ENCODE results near the gene NOX5.

Gene NOX5

GRCh38 chr15:68991723-68992122, 22.8 kb upstream of the NOX5 start:
- no peak for DNase-seq (ENCODE audit: low read depth in 1 of 2, low spot score in 1 of 2)

GRCh38 chr15:68992696-68993095, 21.8 kb upstream of the NOX5 start:
- no peak for DNase-seq (ENCODE audit: low read depth in 1 of 2, low spot score in 1 of 2)

DNA sequence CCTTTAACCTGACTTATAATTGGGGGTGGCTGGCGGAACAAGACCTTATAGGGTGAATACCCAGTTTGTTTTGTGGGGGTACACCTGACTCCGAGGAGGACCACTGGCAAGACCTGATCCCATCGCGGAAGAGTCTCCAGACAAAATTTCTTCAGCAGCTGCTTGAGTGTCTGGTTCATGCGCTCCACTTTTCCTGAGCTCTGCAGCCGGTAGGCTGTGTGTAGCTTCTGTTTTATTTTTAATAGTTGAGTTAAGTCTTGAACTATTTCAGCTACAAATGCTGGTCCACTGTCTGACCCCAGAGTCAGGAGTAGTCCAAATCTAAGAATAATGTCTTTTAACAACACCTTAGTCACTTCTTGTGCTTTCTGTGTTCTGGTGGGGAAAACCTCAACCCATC, 21.2 kb upstream of the NOX5 start:
- no peak for DNase-seq (ENCODE audit: low read depth in 1 of 2, low spot score in 1 of 2)

GRCh38 chr15:68994149-68994548, 20.3 kb upstream of the NOX5 start:
- DNase-seq (ENCODE audit: low read depth in 1 of 2, low spot score in 1 of 2) = no peak

GRCh38 chr15:68994981-68995761, 19.3 kb upstream of the NOX5 start:
- no peak for DNase-seq (ENCODE audit: low read depth in 1 of 2, low spot score in 1 of 2)

GRCh38 chr15:68997050-68997449, 17.4 kb upstream of the NOX5 start:
- DNase-seq (ENCODE audit: low read depth in 1 of 2, low spot score in 1 of 2) = no peak

DNA sequence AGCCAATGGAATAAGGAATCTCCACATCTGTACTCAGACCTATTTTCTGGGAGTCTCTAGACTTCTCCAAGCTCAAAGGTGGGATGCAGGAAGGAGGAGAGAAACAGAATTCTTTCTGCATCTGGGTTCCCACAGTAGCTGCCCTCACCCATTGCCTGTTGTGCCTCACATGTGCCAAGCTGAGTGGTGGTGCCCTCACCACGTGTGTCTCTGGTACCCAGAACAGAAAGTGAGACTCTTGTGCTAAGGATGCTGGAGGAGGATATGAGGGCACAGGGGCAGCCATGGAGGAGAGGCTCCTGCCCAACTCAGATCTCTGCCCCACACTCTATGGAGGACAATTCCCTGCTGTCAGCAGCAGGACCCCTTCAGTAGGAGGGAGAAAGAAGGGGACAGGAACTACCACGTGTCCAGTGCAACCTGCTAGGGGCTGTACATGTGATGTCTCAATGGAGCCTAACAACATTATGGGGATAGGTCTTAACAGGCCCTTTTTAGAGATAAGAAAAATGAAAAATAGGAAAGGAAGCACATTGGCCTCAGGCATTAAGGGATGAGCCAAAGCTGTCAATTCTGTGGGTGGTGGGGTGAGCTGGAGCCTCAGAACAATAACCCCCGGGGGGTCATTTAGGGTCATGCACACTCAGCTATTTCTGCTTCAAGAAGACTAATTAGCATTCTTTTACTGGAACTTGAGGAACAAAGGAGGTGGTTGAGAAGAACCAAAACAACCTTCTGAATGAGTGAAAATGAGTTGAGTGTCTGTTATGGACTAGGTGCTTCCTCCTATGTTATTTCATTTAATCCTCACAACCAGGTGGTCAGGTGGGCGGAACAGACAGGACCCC, 16.3 kb upstream of the NOX5 start:
- no peak for DNase-seq (ENCODE audit: low read depth in 1 of 2, low spot score in 1 of 2)

GRCh38 chr15:68999091-68999490, 15.4 kb upstream of the NOX5 start:
- DNase-seq (ENCODE audit: low read depth in 1 of 2, low spot score in 1 of 2) = no peak

- DNase-seq (ENCODE audit: low read depth in 1 of 2, low spot score in 1 of 2) = no peak
Measured at GRCh38 chr15:69000091-69000490, 14.4 kb upstream of the NOX5 start.

DNA sequence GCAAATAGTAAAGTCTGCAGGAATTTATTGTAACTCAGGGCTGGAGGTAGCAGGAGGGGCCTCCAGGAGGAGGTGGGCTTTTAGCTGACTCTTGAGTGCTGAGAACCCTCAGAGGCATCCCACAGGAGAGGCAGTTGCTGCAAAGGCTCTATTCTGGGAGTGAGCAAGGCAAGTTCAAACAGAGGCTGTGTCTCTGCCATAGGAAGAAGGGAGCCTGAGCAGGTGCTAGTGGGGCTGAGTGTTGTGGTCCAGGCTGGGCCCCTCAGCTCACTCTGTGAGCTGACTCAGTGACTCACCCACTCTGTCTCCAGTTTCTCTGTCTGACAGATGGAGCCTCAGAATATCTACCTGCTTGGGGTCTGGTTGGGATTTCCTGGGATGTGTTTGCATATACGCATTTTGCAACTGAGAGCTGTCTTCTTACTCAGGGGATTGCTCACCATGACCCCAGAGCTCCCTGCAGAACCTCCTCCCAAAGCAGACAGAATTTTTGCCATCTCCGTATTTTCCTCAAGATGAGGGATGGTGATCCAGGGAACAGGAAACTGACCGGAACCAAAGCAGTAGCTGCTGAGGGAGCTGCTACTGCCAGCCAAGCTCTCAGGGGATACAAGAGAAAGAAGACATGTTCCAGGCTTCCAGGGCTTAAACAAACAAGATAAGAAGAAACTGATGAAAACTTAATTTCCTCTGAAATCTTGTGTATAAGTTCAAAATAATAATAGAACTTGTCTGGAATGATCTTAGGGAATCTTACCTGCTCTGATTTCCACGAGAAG, 13.6 kb upstream of the NOX5 start:
- no peak for DNase-seq (ENCODE audit: low read depth in 1 of 2, low spot score in 1 of 2)

DNA sequence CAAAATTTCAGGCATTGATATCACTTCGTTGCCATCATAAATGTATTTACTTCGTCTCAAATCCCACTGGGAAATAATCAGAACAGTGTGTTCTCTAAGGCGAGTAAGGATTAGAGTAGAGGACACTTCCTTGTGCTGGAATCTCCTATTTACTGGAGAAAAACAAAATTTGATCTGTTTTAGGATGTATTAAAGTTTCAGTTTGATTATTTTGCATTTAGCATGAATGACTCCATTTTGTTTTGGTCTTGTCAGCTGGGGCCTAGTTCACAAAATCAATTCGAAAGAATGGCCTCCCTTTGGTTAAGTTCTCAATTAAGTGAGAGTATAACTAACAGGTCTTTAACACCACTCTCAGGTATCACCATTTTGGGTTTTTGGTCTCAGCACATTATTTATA, 11.7 kb upstream of the NOX5 start:
- no peak for DNase-seq (ENCODE audit: low read depth in 1 of 2, low spot score in 1 of 2)

DNA sequence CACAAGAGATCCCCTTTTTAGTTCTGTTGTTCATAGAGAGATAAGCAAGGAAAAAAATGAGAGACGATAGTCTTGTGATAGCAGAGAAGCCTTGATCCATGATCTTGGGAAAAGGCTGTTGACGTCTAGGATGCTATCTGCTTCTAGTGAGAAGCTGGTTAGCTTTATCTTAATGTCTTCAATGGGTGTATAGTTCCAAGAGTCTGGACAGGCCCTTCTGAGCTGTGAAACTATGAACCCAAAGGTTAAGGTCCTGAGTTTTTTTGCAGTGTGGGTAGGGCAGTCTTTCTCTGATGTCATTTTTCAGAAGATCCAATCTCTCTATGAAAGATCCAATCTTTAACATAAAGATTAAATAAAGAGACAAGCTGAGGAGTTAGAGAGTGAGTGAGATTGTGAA, 10.5 kb upstream of the NOX5 start:
- DNase-seq (ENCODE audit: low read depth in 1 of 2, low spot score in 1 of 2) = no peak

DNA sequence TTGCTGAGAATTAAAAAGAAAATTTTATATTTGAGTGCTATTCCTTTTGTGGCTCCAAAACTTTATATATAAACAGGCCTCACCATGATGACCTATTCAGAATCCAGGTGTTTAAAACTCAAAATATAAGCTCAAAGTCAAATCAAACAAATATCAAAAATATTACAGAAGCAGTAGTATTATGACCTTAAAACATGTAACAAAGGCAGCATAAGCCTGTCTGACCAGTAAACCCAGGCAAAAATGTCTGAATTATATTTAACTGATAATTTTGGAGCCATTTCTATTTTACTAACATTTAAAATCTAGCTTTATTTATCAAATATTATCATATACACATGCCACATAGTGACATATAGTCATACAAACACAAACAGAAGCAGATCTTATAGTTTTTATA, 6.4 kb upstream of the NOX5 start:
- no peak for DNase-seq (ENCODE audit: low read depth in 1 of 2, low spot score in 1 of 2)

GRCh38 chr15:69009341-69009740, 5.2 kb upstream of the NOX5 start:
- DNase-seq (ENCODE audit: low read depth in 1 of 2, low spot score in 1 of 2) = no peak

DNA sequence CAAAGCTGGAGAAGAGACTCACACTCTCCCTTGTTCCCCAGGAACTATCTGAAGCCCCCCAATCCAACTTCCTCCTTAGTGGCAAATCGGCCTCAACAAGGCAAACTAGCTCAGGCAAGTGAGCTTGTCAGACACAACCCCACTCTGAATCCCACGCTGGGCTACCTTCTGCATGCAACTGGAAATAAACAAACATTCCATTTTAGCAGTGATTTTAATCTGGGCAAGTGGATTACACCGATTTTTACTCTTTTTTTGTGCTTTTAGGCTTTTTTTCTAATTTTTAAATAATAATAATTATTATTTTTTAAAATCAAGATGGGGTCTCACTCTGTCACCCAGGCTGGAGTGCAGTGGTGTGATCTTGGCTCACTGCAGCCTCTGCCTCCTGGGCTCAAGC, 2.9 kb upstream of the NOX5 start:
- no peak for DNase-seq (ENCODE audit: low read depth in 1 of 2, low spot score in 1 of 2)

- no peak for DNase-seq (ENCODE audit: low read depth in 1 of 2, low spot score in 1 of 2)
Measured at GRCh38 chr15:69012761-69013364, 1.6 kb upstream of the NOX5 start.

DNA sequence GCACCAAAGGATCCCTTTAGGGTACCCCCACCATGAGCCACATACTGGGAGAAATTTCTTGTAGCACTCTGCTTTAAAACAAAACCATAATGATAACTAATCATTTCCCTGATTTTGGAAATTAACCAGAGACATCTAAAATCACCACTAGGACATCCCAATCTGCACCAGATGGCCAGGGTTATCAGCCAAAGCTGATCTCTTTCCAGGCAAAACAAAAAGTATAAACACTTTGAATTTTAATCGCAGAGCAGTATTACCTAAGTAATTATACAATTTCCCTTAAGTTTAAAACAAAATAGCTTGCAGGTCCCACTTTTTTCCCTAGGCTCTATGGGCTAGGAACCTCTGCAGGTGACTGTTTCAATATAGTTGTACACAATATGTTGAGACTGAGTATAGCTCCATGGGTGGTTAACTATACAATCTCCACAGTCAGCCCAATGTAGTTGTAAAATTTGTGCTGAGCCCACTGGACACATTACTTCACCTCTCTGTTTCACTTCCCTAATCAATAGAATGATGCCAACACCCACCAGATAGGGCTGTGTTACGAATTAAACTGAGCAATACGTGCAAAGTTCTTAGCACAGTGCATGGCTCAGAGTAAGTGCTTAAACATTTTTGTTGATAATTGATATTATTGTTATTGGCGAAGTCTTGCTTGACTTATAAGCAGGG, 629 bp upstream of the NOX5 start:
- DNase-seq (ENCODE audit: low read depth in 1 of 2, low spot score in 1 of 2) = no peak

GRCh38 chr15:69015591-69015990, 1.1 kb downstream of the NOX5 start:
- DNase-seq (ENCODE audit: low read depth in 1 of 2, low spot score in 1 of 2) = no peak

DNA sequence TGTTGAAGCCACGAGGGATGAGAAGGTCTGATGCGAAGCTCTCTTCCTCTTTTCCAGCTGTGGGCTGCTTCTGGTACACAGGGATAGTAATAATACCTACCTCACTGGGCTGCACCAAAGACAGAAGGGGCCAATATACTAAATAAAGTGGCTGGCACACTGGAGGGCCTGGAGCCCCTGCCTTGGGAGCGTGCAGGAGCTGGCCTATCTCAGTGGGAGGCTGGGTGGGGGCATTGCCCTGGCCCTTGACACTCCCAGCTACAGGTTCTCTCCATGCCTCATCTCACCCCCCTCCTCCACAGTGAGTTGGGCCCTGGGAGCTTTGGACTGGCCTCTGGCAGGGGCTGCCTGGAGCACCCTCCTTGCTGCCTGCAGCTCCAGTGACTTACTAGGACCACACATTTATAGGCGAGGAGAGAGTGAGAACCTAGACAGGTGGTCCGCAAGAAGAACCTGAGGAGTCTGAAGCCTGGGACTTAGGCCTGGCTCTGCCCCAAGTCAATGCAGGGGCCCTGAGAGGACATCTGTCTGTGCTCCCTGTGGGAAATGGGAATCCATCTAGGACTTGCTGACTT, 1.6 kb downstream of the NOX5 start:
- no peak for DNase-seq (ENCODE audit: low read depth in 1 of 2, low spot score in 1 of 2)

DNA sequence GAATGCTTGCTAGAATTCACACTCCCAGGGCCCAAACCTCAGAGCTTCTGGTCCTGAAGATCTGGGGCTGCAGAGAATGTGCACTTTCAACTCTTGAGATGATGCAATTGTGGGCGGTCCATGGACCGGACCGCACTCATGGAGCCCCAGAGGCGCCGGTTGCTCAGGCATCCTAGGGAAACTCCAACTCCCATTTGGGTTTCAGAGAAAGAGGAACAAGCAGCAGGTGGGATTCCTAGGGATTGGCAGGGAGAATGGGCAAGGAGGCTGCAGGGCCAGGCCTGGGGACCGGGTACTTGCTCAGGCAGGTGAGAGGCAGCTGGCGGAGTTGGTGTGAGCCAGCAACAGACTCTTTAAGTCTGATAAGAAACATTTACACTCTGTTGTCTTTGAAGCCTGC, 3.5 kb downstream of the NOX5 start:
- DNase-seq (ENCODE audit: low read depth in 1 of 2, low spot score in 1 of 2) = no peak
